GM18519 (cell line): Measurements from ENCODE around the gene MPZL1.

Experiments used
- ATAC-seq: cut with Tn5 transposase; IDR thresholded peaks from one replicate; pipeline ENCODE4 v1.9.1; 2021; ENCODE audit warnings: mild to moderate bottlenecking, moderate library complexity; ENCODE audit not compliant: unreplicated experiment, low FRiP score

Gene MPZL1

DNA sequence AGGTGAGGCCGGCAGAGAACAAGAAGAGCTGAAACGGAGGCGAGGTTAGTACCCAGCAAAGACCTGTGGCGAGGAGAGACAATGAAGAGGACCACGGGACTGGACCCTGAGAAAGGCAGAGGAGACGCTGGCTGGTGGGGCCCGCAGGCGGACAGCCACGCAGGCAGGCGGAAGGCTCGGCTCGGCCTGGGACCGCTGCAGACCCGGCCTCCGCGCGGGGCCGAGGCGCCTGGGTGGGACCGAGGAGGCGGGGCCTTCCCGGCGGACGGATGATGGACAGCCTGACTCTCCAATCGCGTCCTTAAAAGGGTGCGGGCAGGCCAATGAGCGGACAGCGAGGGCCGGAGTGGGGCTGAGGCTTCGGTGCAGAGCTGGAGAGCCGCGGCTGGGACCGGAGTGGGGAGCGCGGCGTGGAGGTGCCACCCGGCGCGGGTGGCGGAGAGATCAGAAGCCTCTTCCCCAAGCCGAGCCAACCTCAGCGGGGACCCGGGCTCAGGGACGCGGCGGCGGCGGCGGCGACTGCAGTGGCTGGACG is at the start of gene MPZL1:
Gene MPZL1, plus strand, starts transcription at position 366 of the 535 bp plus-strand sequence. CDS start 170 bp downstream, outside the sequence.
- peak; percentile 64 for ATAC-seq

DNA sequence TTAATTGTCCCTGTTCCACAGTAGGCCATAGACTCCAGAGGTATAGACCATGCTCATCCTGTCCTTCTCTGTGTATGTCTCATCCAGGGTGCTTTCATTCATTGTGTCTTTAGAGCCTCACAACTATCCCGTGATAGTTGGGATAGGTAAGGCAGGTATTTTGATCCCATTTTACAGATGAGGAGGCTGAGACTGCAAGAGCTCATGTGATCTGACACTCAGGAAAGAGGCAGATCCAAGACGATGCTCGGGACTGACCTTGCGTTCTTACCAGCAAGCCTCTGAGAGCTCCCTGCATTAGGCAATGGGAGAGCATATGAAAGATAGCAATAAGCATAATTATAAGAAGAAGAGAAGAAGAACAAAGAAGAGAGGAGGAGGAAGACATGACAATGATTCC is 49.0 kb upstream of the MPZL1 start:
- ATAC-seq: no peak

DNA sequence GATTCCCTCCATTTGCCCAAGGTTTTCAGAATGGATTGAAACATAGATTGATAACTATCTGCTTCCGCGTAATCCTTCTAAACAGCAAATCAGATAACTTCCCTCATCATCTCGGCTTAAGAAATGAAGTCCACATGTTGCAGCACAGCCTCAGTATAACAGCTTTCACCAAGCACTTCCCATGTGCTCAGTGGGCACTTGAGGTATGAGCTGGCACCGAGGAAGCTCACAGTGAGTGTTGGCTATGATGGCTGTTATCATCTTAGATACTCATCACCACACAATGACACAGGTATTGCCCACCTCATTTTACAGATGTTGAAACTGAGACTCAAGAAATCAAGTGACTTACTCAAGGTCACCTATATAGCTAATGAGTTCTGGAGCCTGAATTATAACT is 48.5 kb upstream of the MPZL1 start:
- no peak for ATAC-seq

DNA sequence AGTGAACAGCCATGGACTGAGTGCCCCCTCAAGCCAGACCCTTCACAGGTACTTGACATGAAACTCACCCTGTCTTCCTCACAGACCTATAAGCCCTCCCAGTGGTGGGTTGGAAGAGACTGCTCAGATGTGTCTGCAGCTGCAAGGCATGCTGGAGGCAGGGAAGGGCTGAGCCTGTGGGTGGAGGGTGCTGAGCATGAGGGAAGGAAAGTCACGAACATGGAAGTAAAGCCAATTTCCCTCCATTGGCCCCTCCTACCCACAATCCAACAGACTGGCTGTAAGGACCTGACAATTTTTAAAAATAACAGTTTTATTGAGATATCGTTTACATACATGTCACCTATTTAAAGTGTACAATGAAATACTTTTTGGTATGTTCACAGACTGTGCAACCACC is 47.6 kb upstream of the MPZL1 start:
- no peak for ATAC-seq

DNA sequence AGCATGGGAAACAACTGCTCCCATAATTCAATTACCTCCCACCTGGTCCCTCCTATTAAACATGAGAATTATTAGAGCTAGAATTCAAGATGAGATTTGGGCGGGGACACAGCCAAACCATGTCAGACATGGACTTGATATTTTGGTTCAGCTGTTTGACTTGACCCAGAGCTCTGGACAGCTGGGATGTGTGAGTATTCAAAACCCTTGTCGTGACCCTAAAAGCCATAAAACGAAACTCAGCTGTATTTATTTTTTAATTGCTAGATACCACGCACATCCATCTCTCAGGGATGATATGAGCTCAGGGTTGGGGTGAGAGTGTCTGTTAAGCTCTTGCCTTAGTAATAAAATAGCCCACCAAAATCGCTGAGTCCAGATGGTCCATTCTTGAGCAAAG is 46.3 kb upstream of the MPZL1 start:
- no peak for ATAC-seq

DNA sequence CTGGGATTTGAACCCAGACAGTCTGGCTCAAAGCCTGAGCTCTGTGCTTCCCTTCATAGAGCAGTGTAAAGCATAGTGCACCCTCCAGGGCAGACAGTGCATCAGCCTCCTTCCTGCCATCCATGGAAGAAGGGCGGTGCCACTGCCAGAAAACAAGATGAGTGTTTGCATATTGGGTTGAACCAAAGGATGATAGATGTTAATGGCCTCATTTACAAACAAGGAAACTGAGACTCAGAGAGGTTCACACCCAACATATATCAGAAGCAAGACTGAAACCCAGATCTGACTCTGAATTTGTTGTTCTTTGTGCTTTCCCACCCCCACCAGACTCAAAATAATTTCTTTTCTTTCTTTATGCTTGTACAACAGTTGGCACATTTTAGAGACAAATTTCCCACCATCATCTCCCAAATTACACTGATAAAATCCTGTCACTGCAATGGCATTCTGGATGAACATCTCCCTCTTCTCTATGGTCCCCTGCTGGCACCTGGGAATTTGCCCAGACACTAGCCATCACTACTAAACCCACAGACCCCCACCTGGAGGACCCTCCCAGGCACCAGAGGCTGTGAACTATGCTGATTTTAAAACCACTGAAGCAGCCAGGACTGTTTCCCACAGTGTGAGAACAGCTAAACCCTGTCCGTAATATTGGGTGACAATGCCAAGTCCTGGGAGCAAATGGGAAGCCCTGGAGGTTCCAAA is 45.4 kb upstream of the MPZL1 start:
- ATAC-seq: peak; percentile 44

DNA sequence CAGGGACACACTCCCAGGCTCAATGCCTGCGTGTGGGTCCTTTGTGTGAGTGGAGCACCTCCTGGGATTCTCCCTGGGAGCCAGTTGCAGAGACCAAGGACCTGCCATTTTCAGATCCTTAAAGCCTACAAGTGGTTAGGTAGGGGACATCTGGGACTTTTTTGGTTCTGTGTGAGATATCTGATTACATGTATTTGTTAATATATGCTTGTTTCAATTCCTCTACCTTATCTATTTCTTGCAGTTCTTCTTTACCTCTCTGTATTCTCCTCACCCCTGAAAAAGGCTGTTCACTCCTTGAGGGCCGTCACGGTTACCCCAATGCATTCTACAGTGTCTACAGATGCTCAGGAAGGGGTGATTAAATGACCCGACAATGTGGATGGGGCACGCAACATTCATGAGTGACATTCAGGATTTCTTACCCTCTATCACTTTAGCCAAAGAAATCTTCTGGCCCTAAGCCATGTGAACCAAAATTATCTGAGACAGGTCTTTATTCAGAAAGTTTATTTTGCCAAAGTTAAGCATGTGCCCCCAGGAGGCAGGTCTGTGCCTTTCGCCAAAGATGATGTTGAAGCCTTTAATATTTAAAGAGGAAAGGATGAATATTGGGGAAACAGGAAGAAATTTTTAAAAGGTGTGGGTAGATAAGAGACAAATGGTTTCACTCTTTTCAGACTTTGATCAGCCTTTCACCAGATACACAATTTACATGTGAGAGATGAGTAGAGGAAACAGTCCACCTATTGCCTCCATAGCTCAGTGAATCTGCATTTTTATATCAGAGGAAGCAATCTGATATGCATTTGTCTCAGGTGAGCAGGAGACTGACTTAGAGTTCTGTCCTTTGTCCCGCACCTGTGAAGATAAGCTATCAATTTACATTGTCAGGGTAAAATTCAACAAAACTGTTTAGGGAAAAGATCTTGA is 44.6 kb upstream of the MPZL1 start:
- peak; percentile 38 for ATAC-seq

DNA sequence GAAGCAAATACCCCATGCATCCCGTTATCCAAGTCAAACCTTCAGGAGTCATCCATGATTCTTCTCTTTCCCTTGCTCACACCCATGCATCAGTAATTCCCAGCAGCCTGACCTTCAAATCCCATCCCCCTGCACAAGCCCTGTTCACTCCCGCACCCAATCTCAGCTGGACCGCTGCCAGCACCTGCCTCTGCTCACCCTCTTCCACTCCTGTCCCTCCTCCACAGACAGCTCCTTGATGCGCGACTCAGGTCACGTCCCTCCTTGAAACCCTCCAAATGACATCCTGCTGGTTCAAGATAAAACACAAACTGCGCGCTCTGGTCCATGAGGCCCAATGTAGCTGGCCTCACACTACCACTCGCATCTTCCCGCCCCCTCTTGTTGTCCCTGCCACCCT is 43.4 kb upstream of the MPZL1 start:
- ATAC-seq: no peak

DNA sequence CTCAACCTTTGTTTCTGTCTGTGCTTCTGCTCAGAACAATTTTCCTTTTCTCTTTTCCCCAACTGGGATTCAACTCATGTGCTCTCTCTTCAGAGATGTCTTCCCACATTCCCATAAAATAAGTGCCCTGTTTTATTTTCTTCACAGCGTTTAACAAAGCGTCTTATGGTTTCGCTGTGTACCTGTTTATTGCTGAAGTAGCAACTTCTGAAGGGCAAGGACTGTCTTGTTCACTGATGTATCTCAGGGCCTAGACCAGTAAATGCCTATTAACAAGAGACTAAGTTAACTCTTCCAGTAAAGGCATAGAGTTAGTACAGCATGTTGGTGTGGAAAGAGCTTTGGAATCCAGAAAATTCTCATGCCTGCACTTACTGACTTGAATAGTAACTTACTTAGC is 42.9 kb upstream of the MPZL1 start:
- no peak for ATAC-seq

DNA sequence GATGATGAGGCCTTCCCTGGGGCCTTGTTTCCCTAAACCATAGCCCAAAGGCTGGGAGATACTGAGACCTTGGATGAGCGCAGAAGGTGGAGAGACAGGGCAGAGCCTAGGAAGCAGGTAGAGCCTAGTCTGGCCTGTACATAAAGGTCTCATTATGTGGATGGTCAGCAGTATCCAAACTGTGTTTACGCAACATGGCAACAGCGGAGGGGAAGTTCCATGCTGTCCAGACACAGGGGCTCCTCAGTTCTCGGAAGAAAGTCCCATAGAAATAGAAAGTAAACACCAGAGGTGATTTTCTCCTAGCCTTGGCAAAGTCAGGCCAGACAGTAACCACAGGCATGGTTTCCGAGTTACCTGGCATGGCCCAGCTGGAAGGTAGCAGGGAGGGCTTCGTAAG is 42.1 kb upstream of the MPZL1 start:
- ATAC-seq: no peak

DNA sequence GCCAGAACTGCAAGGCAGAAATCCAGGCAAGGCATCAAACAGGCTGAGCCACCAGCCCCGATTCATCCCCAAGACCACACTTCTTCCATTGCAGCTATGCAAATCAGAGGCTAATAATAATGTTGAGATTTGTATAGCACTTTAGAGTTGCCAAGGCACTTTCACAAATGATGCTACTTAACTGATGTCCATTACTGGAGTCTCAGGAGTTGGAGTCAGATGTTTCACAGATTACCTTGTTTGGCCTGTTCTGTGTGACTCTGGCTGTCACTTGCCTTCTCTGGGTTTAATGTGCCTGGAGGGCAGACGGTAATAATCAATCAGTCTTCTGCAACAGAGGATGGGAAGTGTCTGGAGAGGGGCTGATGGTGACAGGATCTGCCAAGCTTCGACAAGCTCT is 40.8 kb upstream of the MPZL1 start:
- no peak for ATAC-seq

DNA sequence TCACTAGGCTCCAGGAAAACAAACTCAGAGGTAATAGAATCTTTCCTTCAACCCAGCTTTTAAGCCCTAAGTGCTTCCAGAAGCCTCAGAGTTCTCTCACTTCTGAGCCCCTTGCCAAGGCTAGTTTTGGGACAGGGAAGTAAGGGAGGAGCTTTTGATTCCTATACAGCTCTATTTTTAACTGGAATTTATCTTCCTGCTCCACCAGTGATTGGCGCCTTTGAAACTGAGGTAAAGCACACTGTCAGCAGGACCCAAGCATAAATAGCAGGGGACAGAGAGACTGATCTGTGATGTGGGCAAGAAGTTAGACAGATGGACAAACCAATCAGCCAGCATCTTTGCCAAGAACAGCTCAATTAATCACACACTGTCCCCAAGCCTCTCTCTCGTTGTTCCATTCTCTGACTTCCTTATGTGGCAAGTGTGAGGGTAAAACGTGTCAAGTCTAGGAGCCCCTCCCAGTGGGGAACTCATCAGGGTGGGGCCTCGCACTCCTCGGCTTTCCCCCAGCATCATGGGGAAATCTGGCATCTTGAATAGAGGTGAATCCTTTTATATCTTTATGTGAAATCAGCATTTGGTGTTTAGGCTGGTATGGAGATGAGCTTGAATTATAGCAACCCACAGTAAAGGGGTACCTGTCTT is 40.2 kb upstream of the MPZL1 start:
- ATAC-seq: no peak

DNA sequence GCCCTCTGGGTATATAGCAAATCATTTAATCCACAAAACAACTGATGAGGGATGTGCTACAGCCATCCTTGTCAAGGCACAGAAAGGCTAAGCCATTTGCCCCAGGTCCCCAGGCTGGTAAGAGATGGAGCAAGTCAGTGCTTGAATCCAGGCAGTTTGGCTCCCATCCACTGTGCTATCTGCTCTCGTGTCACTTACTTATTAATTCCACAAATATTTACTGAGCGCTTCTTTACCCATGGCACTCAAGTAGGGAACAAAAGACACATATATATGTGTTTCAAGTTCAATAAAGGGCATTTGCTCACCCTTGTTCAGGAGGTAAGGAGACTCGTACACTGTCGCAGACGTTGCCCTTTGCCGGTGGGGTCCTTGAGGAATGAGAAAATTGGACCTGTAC is 38.6 kb upstream of the MPZL1 start:
- no peak for ATAC-seq

DNA sequence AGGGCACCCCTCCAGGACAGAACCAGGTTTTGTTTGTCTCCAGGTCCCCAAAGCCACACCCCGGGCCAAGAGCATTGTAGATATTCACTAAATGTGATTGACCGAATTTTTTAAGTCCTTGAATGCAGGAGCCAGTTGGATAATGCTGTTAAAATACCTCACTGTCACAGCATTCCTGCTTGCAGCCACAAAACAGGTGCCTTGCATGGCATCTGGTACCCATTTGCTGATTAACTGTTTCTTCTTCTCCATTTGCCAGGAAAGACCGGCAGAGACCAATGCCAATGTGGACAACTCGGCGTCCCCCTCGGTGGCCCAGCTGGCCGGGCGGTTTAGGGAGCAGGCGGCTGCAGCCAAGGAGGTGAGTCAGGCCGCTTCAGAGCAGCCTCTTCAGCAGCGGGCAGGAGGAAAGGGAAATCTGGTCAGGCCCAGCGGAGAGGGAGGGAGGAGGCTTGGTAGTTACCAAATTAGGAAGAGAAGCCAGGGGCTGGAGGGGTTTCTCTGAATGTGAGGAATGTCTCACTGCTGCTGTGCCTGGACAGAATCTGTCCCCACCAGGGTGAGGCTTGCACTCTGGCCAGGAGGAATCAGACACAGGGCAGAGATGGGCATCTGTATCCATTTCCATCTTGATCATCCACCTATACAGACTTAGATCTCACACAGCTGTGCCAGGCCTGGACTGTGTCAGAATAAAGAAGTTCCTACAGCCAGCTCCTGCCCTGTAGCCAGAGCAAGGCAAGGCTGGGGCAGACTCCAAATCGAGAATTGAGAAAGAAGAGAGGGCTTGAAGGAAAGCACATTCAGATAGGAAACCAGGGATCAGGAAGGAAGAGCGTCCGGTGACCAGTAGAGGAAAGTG is 37.9 kb upstream of the MPZL1 start:
- no peak for ATAC-seq

DNA sequence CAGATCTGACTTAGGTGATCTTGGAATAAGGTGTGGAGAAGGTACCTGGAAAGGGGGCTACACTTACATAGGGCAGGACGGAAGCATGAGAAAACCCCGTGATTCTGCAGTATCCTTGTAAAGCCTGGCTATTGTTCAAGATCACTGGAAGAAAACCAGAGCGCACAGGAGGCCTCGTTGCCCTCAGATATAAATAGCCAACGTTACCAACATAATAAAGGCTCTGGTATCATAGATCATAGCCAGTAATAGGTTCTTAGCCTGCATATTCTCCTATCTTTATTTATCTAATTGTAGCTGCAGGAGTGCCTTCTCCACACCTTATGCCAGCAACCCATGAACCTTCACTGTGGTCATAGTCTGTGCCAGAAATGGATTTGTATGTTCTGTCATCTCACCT is 35.9 kb upstream of the MPZL1 start:
- ATAC-seq: no peak

DNA sequence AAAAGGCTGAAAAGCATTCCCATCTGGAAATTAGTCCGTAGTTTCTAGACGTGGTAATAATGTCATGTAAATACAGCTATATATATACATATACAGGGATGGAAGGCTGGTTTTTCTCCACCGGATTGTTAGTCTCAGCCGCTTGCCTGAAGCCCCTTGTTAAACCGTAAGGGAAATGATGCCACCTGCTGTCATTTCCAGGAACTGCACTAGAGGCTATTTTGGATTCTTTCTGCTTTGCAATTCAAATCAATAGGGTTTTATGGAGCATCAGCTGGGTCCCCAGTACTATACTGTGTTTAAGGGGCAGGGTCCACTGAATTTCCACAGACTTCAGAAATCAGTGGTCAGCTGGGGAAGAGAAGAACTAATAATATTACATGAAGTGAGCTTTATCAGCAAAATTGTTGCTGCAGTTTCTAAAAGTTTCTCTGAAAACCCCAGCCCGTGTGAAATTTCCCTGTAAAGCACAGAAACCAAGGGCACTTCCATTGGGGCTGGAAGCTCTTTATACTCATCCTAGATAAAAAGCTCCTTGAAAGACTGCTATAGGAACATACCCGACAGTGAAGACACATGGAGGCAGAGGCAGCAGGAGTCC is 33.8 kb upstream of the MPZL1 start:
- no peak for ATAC-seq

DNA sequence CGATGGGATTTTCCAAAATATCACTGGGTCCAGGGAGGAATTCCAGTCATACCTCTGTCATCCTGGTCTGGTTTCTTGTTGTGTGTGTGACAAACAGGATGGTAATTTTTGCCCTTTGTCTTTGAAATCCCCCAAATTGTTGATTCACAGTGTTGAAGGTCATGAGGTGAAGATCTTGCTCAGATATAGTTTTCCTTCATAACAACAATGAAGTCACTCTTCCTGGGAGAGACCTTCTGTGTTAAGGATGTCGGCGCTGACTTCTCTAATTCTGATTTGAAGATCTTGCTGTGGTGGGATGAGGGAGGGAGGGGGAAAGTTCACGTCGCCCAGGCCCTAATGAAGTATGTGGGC is 32.2 kb upstream of the MPZL1 start:
- ATAC-seq: no peak

DNA sequence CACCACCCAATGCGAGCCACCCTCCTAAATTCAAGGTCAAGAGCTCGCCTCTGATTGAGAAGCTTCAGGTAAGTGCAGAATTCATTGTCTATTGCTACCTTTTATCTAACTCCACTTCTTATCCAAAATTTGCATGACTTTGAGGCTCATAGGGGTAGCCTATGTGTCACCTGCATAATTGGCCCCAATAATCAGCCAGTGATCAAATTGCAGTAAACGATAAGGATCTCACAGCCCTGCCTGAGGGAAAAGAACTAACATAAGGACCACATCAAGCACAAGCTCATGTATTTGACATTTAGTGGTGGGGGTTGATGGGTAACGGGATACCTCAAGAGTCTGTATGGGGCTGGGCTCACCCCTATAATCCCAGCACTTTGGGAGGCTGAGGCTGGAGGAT is 31.7 kb upstream of the MPZL1 start:
- ATAC-seq: no peak

DNA sequence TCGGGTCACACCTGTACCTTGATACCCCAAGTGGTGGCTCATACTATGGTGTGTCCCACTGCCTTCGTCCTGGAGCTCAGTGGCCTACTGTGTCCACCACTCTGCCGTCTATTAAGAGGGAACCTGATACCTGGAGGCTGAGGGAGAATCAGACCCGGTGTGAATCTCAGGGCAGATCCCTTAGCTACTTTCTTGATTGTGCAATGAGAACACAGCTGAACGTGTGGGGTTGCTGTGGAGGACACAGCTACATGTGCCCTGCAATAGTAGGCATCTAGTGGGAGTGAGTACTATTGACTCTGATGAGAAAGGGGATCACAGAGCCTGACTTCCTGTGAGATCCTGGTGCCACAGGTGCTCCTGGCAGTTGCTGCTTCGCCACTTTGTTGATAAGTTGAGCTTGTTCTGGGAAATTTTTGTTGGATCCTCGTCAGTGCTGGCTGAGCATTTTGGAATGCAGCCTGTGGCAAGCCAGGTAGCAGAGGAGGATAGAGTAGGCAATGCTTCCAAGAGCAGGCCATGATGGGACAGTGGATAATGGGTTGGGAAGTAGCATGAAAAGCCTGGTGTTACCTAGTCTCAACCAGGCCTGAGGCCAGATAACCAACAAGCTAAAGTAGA is 28.2 kb upstream of the MPZL1 start:
- ATAC-seq: no peak
